Central memory CD4-positive, alpha-beta T cell (primary cell): ENCODE results near the gene USP53.
"Not testable (repeated sequence)": the region's sequence is repeated elsewhere in the genome, so short reads cannot be mapped to it uniquely, and the experiment has no call there.

ENCODE experiments used
- DNase-seq: peaks from one replicate; pipeline ENCODE4 v3.0.0; 2022

Gene USP53

GRCh38 chr4:119229908-119230687 lies 17.6 kb downstream of the USP53 start:
- no peak for DNase-seq

GRCh38 chr4:119231491-119231890 lies 19.0 kb downstream of the USP53 start:
- no peak for DNase-seq

- DNase-seq: no peak
Measured at GRCh38 chr4:119232286-119232685, 19.8 kb downstream of the USP53 start.

DNA sequence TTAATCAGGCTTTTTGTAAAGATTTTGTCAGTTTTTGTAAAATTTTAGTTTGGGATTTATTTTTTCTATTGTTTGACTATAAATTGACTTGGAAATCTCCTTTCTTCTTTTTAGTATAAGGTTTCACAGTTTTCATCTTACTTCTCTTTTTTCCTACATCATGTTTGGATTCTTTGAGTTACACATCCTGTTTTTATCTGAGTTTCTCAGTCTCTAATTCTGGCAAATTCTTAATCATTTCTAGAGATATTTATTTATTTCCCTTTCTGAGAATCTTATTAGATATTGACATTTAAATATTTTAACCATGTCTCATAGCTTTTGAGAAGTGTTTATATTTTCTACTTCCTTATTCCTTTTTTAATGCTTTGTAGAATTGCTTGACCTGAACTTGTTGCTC lies 20.7 kb downstream of the USP53 start:
- no peak for DNase-seq

DNA sequence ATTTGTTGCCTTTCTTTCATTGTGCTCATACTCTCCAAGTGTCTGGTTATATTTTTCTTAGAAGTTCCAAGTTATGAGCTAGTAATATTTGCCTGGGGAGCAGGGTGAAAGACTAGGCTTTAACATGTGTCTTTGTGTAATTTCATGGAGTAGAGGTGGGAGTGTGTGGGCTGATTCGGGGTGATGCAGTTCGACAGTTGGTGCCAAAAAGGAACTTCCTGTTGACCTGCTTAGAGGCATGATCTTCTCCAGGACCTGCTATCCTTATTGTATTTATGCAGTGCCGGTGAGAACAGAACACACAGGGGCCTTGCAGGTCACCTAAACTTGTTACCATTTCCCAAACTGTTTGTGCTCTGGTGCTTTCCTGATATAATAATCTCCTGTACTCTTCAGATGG lies 21.2 kb downstream of the USP53 start:
- no peak for DNase-seq

DNA sequence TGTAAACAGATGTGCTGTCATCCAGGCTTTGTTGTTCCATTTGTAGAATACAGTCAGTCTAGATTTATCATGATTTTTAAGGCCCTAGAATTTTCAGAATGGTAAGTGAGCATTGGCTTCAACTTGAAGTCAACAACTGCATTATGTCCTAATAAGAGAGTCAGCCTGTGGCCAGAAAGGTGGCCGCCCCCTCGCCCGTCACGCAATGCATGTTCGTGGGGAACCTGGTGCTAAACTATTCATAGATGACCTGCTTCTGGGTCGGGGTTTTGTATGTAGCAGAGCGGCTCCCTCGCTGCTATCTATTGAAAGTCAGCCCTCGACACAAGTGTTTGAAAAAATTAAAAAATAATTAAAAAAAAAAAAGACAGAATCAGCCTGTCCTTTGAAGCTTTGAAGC lies 24.7 kb downstream of the USP53 start:
- no peak for DNase-seq

- DNase-seq: no peak
Measured at GRCh38 chr4:119237642-119238041, 25.1 kb downstream of the USP53 start.

DNA sequence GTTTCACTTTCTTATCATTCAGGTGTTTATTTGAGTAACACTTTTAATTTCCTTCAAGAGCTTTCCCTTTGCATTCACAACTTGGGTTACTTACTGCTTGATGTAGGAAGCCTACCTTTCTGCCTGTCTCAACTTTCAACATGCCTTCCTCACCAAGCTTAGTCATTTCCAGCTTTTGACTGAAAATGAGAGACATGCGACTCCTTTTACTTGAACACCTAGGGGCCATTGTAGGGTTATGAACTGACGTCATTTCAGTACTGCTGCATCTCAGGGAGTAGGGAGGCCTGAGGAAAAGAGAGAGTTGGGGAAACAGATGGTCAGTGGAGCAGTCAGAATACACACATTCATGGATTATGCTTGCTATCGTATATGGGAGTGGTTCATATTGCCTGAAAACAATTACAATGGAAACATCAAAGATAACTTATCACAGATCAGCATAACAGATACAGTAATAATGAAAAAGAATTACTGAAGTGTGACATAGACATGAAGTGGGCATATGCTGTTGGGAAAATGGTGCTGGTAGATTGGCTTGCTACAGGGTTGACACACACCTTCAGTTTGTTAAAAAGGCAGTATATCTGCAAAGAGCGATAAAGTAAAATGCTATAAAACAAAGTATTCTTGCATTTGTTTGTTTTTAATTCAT lies 25.7 kb downstream of the USP53 start:
- DNase-seq: no peak

GRCh38 chr4:119240128-119240527 lies 27.6 kb downstream of the USP53 start:
- no peak for DNase-seq

DNA sequence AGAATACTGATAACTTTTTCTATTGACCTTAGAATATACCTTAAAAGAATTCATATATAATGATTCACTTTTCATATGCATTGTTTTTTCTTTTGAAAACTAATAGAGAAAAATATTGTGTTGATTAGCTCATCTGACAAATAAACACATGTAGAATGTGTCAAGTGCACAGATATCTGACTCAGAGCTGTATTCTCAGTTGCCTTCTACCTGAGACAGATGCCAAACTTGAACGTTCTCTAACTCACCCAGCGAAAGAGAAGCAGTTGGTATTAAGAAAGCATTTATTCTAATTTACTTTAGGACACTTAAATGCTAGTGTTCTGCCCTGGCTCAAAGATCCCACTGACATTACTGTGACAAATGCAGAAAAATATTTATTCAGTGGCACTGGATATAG lies 28.1 kb downstream of the USP53 start:
- DNase-seq: no peak

DNA sequence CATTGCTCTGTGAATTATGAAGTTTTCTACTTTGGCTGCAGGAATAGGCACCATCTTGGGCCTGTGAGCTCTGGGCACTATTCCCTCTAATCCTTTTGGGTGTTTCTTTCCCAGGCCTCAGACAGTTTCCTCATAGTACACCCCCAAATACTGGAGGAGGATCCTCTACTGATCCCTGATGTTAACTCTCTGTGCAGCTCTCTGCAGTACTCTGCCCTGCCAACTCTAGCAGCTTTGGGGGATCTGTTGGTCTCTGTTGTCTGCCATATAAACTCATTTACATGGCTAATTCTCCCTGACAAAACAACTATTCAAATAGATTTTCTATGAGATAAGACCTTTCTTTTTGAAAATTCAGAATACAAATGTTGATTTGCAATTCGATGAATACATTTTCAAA lies 29.9 kb downstream of the USP53 start:
- no peak for DNase-seq

DNA sequence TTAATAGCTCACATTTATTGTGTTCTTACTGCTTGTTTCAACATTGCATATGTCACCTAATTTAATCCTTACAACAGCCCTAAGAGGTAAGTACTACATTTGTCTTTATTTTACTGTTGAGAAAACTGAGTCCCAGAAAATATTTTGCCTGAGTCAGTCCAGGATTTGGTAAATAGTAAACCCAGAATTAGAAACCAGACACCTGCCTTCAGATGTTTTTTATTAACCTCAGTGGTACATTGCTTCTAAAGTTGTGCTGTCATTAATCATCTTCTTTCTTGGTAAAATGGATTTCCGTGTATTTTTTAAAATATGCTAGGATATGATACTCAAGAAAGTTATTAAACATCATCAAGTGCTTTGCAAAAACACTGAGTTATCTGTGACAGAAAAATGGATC lies 31.4 kb downstream of the USP53 start:
- DNase-seq: no peak

DNA sequence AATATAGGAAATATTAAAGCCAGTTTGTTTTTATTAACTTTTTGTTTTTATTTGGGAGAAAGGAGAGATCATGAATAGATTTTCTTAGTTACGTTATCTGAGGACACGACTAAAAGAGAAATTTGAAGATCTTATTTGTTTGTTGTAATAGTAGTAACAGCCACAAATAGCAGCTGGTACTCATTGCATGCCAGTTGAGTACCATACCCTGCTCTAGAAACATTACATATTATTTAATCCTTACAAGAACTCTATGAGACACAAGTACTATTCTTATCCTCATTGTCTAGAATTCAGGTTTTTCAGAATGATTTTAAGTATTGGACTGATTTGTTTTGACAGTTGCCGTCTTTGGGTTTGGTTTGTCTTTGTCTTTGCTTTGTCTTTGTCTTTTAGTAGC lies 31.8 kb downstream of the USP53 start:
- DNase-seq: no peak

- DNase-seq: no peak
Measured at GRCh38 chr4:119244832-119245231, 32.3 kb downstream of the USP53 start.

- DNase-seq: no peak
Measured at GRCh38 chr4:119246177-119246733, 33.7 kb downstream of the USP53 start.

DNA sequence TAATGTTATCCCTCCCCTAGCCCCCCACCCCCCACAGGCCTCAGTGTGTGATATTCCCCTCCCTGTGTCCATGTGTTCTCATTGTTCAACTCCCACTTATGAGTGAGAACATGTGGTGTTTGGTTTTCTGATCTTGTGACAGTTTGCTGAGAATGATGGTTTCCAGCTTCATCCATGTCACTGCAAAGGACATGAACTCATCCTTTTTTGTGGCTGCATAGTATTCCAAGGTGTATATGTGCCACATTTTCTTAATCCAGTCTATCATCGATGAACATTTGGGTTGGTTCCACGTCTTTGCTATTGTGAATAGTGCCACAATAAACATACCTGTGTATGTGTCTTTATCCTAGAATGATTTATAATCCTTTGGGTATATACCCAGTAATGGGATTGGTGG lies 38.5 kb downstream of the USP53 start:
- DNase-seq: not testable (repeated sequence)

DNA sequence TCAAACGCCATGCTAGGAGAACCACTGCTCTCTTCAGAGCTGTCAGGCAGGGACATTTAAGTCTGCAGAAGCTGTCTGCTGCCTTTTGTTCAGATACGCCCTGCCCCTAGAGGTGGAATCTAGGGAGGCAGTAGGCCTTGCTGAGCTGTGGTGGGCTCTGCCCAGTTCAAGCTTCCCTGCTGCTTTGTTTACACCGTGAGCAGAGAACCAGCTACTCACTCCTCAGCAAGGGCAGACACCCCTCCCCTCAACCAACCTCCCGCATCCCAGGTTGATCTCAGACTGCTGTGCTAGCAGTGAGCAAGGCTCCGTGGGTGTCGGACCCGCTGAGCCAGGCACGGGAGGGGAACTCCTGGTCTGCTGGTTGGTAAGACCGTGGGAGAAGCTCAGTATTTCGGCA lies 42.7 kb downstream of the USP53 start:
- not testable (repeated sequence) for DNase-seq

GRCh38 chr4:119260528-119260927 lies 48.0 kb downstream of the USP53 start:
- no peak for DNase-seq

DNA sequence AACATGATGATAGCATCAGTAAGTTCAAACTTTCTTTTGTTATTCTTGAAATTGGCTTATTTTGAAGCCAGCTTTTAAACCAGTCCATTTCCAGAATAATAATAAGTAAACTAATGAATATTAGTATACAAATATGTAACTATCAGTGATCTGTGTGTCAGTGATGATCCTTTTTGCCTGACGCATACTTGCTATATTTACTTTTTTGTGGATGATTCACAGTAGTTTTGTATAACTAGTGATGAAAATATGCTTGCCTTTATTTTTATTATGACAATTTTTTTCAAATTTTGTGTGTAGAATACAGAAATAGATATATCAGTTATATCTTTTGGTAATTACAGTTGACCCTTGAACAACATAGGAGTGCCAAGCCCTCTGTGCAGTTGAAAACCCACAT lies 49.5 kb downstream of the USP53 start:
- no peak for DNase-seq

DNA sequence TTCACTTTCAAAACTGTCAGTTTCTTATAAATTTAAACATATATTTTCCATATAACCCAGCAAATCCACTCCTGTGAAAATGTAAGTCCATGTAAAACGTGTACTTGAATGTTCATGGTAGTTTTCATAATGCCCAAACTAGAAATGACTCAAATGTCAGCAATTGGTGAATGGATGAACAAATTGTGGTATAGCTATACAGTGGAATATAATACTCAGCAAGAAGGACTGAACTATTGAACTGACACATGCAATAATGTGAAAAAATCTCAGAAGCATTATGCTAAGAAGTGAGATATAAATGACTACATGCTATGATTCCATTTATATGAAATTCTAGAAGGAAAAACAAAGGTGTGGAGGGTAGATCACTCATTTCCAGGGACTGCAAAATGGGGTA lies 52.2 kb downstream of the USP53 start:
- no peak for DNase-seq

DNA sequence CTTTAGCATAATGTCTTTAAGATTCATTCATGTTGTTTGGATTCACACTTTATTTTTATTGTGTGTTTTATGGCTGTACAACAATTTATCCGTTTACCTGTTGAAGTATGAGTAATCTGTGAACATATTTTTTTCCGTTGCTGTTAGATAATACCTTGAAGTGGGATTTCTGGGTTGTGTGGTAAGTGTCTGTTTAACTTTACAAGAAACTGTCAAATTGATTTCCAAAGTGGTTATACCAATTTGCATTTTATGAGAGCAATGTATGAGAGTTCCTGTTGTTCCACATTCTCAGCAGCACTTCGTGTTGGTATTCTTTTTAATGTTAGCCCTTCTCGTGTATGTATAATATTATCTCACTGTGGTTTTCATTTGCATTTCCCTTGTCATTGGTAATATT lies 53.6 kb downstream of the USP53 start:
- DNase-seq: no peak

GRCh38 chr4:119268466-119268865 lies 56.0 kb downstream of the USP53 start:
- no peak for DNase-seq

GRCh38 chr4:119271361-119272085 lies 59.0 kb downstream of the USP53 start:
- no peak for DNase-seq

DNA sequence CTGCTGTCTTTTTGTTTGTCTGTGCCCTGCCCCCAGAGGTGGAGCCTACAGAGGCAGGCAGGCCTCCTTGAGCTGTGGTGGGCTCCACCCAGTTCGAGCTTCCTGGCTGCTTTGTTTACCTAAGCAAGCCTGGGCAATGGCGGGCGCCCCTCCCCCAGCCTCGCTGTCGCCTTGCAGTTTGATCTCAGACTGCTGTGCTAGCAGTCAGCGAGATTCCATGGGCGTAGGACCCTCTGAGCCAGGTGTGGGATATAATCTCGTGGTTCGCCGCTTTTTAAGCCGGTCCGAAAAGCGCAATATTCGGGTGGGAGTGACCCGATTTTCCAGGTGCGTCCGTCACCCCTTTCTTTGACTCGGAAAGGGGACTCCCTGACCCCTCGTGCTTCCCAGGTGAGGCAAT lies 67.0 kb downstream of the USP53 start:
- not testable (repeated sequence) for DNase-seq
